Suprapubic skin (tissue), 4 donors: ENCODE results near the gene ELL. TPM values are rescaled to one million over a fixed set of nuclear protein-coding genes. Genes with fewer than 3 reads are reported as not detected.

ENCODE experiments used
- DNase-seq, 2 donors: peaks; one replicate each; pipeline ENCODE4 v3.0.0-alpha.2; 2019; ENCODE audit warnings: low spot score in 2 of 2
- H3K27ac ChIP-seq: fragments of 200-600 bp; sonication (generic); one replicate; pipeline ENCODE4 v1.5.1; 2019
- H3K27me3 ChIP-seq: fragments of 200-600 bp; sonication (generic); one replicate; pipeline ENCODE4 v1.5.1; 2019
- H3K36me3 ChIP-seq: fragments of 200-600 bp; sonication (generic); one replicate; pipeline ENCODE4 v1.5.1; 2019
- H3K4me1 ChIP-seq: fragments of 200-600 bp; sonication (generic); one replicate; pipeline ENCODE4 v1.5.1; 2019
- H3K4me3 ChIP-seq: fragments of 200-600 bp; sonication (generic); one replicate; pipeline ENCODE4 v1.5.1; 2019; ENCODE audit warnings: mild to moderate bottlenecking
- H3K9me3 ChIP-seq: fragments of 200-600 bp; sonication (generic); one replicate; pipeline ENCODE4 v1.5.1; 2019
- EP300 ChIP-seq: sonication (generic); formaldehyde crosslinking; IDR thresholded peaks from one replicate; pipeline ENCODE4 v1.6.1; 2017; ENCODE audit warnings: antibody characterized with exemption
- POLR2A ChIP-seq, 2 donors: fragments of 450-650 bp; IDR thresholded peaks; one replicate each; pipeline ENCODE4 v1.6.1; 2017; ENCODE audit warnings: antibody characterized with exemption in 2 of 2, mild to moderate bottlenecking in 2 of 2, moderate library complexity in 2 of 2
- POLR2AphosphoS5 ChIP-seq, 3 donors: sonication (generic); formaldehyde crosslinking; IDR thresholded peaks; one replicate each; pipeline ENCODE4 v1.6.1; 2017; ENCODE audit warnings: antibody characterized with exemption in 3 of 3
- WGBS: methylation state at CpG from one replicate; pipeline ENCODE4 v1.1.5; 2018; 5-methylcytosine and 5-hydroxymethylcytosine counted together
- total RNA-seq, 4 donors: library from RNA; depleted of rRNA; stranded (reverse); fragments of >200 nt; gene quantifications; one replicate each; pipeline ENCODE4 v1.1.0, GENCODE V29; 2016
- TF ChIP-seq, protein P1 (sequence below), 2 donors: fragments of 200-600 bp in 1 of 2; fragments of 450-650 bp in 1 of 2; sonication (generic) in 1 of 2; IDR thresholded peaks; one replicate each; pipeline ENCODE4 v1.5.1; 2016 to 2019; ENCODE audit warnings: antibody characterized with exemption in 2 of 2, mild to moderate bottlenecking in 1 of 2, moderate library complexity in 1 of 2

The ELL gene
- total RNA-seq, 4 donors from 2014 or later = 27.0 to 59.5 (median 36.9) TPM

DNA sequence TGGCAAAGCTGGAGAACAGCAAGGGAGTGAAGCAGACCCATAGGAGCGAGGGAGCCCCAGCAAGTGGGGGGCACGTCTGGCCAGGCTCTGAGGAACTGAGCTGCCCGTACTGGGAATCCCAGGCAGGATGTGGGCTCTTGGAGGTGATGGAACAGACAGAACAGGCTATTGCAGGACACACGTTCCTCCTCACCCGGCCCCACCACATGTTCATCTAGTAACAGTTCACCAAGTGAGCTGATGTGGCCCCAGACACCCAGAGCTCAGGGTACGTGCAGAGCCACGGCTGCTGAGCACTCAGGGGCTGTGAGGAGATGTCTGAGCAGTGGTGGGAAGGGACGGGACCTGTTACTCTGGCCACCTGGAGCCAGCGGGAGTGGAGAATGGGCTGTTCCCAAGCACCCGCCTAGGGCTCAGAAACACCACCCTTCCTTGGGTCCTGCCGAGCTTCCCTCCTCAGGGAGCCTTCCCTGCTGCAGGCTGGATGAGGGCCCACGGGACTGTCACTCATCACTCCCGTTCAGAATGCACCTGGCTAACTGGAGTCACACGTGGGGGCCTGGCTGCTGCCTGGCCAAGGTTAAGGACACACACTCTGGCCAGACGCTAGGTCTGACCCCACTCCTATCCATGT is 18.4 kb downstream of the ELL start:
- no peak for DNase-seq
- no peaks in the 10 kb centered on the region for H3K9me3 ChIP-seq
- H3K4me1 ChIP-seq = peaks cover 97% of the 10 kb centered on the region
- H3K36me3 ChIP-seq = no peaks in the 10 kb centered on the region
- TF ChIP-seq POLR2A (IDR thresholded peaks at IDR 0.05) (no peak), EP300 (no peak), POLR2AphosphoS5 (IDR thresholded peaks at IDR 0.05) (no peak)
- TF ChIP-seq, protein P1, sequence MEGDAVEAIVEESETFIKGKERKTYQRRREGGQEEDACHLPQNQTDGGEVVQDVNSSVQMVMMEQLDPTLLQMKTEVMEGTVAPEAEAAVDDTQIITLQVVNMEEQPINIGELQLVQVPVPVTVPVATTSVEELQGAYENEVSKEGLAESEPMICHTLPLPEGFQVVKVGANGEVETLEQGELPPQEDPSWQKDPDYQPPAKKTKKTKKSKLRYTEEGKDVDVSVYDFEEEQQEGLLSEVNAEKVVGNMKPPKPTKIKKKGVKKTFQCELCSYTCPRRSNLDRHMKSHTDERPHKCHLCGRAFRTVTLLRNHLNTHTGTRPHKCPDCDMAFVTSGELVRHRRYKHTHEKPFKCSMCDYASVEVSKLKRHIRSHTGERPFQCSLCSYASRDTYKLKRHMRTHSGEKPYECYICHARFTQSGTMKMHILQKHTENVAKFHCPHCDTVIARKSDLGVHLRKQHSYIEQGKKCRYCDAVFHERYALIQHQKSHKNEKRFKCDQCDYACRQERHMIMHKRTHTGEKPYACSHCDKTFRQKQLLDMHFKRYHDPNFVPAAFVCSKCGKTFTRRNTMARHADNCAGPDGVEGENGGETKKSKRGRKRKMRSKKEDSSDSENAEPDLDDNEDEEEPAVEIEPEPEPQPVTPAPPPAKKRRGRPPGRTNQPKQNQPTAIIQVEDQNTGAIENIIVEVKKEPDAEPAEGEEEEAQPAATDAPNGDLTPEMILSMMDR (IDR thresholded peaks at IDR 0.05) = no peak
- 65% methylated on average over 6 of the region's 15 CpGs for WGBS
- no peak overlapping the region for H3K27ac ChIP-seq
- no peaks in the 10 kb centered on the region for H3K27me3 ChIP-seq
- no peak overlapping the region for H3K4me3 ChIP-seq

DNA sequence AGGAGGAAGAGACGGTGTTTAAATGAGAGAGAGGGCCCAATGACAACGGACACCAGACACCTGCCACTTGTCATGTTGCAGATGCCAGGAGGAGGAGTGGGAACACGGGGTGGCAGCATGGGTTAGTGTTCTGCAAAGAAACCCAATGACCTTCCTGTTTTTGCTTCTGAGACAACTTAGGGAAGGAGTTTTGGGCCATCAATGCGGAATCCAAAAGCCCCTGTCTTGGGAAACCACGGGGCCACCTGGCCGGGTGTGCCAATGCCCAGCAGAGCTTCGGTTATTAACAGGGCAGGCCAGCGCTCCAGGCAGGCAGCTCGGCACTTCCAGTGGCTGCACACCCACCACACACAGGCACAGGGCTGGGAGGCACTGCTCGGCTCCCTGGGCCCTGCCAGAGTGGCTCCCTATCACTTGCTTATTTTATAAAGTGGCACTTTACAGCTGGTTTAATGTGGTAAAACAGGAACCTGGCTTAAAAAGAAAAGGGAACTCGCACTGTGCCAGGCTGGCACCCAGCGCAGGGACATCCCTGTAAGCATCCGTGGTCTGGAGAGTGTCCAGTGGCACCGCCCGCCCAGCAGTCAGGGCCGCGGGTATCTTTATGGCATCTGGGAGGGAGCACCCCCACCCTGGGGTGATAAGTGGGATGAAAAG is 19.1 kb downstream of the ELL start:
- no peaks in the 10 kb centered on the region for H3K36me3 ChIP-seq
- DNase-seq = peak in 1 of 2 donors; percentile 65
- H3K4me1 ChIP-seq = peaks cover 93% of the 10 kb centered on the region
- 38% methylated on average over 11 of the region's 17 CpGs for WGBS
- H3K4me3 ChIP-seq = no peak overlapping the region
- TF ChIP-seq POLR2AphosphoS5 (IDR thresholded peaks at IDR 0.05) (no peak), POLR2A (IDR thresholded peaks at IDR 0.05) (no peak)
- TF ChIP-seq, protein P1 (IDR thresholded peaks at IDR 0.05) = no peak
- peak overlapping the region; percentile 63 for H3K27ac ChIP-seq
- H3K27me3 ChIP-seq = no peaks in the 10 kb centered on the region
- no peaks in the 10 kb centered on the region for H3K9me3 ChIP-seq

DNA sequence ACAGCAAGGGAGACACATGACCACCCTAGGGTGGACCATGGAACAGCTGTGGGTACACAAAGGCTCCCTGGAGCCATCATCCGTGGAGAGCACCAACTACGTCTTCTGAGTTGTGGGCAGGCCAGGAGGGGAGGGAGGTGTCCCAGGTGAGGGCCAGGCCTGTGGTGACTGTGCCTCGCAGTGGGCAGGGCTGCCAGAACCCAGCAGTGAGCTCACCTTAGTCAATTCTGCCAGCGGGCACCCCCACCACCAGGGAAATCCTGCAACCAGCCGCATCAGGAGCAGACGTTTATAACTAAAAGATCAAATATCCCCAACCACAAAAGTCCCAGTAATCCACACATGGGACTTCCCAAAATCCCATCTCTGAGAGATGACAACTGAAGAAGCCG is 19.6 kb downstream of the ELL start:
- TF ChIP-seq POLR2A (IDR thresholded peaks at IDR 0.05) (no peak), POLR2AphosphoS5 (IDR thresholded peaks at IDR 0.05) (no peak), EP300 (no peak)
- TF ChIP-seq, protein P1 (IDR thresholded peaks at IDR 0.05) = no peak
- H3K27me3 ChIP-seq = no peaks in the 10 kb centered on the region
- H3K9me3 ChIP-seq = no peaks in the 10 kb centered on the region
- H3K27ac ChIP-seq = peak overlapping the region; percentile 31
- DNase-seq = no peak
- H3K4me3 ChIP-seq = no peak overlapping the region
- no peaks in the 10 kb centered on the region for H3K36me3 ChIP-seq
- WGBS = 63% methylated on average over 4 of the region's 7 CpGs
- H3K4me1 ChIP-seq = peaks cover 92% of the 10 kb centered on the region

DNA sequence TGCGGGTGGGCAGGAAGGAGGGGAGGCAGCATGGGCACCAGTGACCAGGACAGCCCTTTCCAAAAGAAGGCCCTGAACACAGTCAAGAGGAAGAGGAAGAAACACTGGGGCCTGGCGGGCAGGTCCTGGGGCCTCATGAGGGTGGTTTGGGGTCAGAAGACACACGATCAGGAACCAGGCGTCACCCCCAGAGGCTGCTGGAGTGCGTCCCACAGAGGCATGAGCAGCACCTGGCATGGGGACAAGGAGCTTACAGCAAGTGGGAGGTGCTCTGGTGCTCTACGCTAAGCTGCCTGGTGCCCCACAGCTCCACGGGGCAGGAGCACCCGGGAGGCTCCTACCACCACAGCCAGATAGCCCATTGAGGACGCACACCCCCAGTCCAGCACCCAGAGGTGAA is 20.0 kb downstream of the ELL start:
- Histone ChIP-seq H3K36me3 (no peaks in the 10 kb centered on the region), H3K4me1 (peaks cover 92% of the 10 kb centered on the region), H3K9me3 (no peaks in the 10 kb centered on the region), H3K27me3 (no peaks in the 10 kb centered on the region), H3K27ac (peak overlapping the region; percentile 31), H3K4me3 (no peak overlapping the region)
- peak in 1 of 2 donors; percentile 80 for DNase-seq
- TF ChIP-seq POLR2AphosphoS5 (IDR thresholded peaks at IDR 0.05) (no peak), POLR2A (IDR thresholded peaks at IDR 0.05) (no peak), EP300 (no peak)
- TF ChIP-seq, protein P1 (IDR thresholded peaks at IDR 0.05) = no peak
- 54% methylated on average over 6 of the region's 9 CpGs for WGBS

DNA sequence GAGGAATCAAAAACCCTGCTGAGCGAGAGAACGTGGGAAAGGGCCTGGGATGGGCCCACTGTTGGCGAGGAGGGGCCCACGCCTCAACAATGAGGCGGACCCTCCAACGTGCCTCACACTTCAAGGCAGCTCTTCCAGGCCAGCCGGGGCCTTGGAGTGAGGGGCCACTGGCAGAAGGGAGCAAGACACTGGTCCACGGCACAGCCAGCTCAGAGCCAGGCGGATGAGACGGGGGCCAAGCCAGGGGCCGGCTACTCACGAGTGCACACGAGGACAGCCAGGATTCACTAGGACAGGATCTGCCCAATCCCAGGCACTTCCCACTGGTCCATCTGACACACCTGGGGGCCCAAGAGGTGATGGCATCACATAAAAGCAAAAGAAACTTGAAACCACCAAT is 20.5 kb downstream of the ELL start:
- Histone ChIP-seq H3K4me1 (peaks cover 92% of the 10 kb centered on the region), H3K9me3 (no peaks in the 10 kb centered on the region), H3K27me3 (no peaks in the 10 kb centered on the region), H3K4me3 (no peak overlapping the region), H3K36me3 (no peaks in the 10 kb centered on the region), H3K27ac (peak overlapping the region; percentile 33)
- no peak for DNase-seq
- no peak for TF ChIP-seq POLR2AphosphoS5 (IDR thresholded peaks at IDR 0.05)
- no peak for TF ChIP-seq EP300
- TF ChIP-seq, protein P1 (IDR thresholded peaks at IDR 0.05) = no peak
- no peak for TF ChIP-seq POLR2A (IDR thresholded peaks at IDR 0.05)
- WGBS = 90% methylated on average over 7 of the region's 13 CpGs
